ENCODE data around the gene AGTPBP1.
"Not testable (repeated sequence)": the region's sequence is repeated elsewhere in the genome, so short reads cannot be mapped to it uniquely, and the experiment has no call there.

The AGTPBP1 gene

GRCh38 chr9:85610074-85610860 lies 131.5 kb downstream of the AGTPBP1 start:
- DNase-seq: no peak

GRCh38 chr9:85605905-85606304 lies 135.8 kb downstream of the AGTPBP1 start:
- DNase-seq: no peak

GRCh38 chr9:85603936-85604335 lies 137.8 kb downstream of the AGTPBP1 start:
- DNase-seq: no peak

GRCh38 chr9:85602742-85603141 lies 139.0 kb downstream of the AGTPBP1 start:
- DNase-seq: no peak

GRCh38 chr9:85600675-85601263 lies 141.0 kb downstream of the AGTPBP1 start:
- no peak for DNase-seq

- no peak for DNase-seq
Observed at GRCh38 chr9:85599540-85600105, 142.1 kb downstream of the AGTPBP1 start.

- DNase-seq: no peak
Observed at GRCh38 chr9:85594316-85594715, 147.4 kb downstream of the AGTPBP1 start.

- no peak for DNase-seq
Observed at GRCh38 chr9:85586684-85587083, 155.1 kb downstream of the AGTPBP1 start.

GRCh38 chr9:85577353-85577952 lies 164.3 kb downstream of the AGTPBP1 start:
- no peak for DNase-seq

GRCh38 chr9:85575868-85576267 lies 165.9 kb downstream of the AGTPBP1 start:
- no peak for DNase-seq

GRCh38 chr9:85573546-85573945 lies 168.2 kb downstream of the AGTPBP1 start:
- DNase-seq: not testable (repeated sequence)

- not testable (repeated sequence) for DNase-seq
Observed at GRCh38 chr9:85572917-85573316, 168.8 kb downstream of the AGTPBP1 start.

GRCh38 chr9:85569988-85570387 lies 171.8 kb downstream of the AGTPBP1 start:
- no peak for DNase-seq

GRCh38 chr9:85559526-85559925 lies 182.2 kb downstream of the AGTPBP1 start:
- no peak for DNase-seq

GRCh38 chr9:85554349-85554748 lies 187.4 kb downstream of the AGTPBP1 start:
- DNase-seq: no peak

GRCh38 chr9:85553475-85553874 lies 188.3 kb downstream of the AGTPBP1 start:
- no peak for DNase-seq

GRCh38 chr9:85547599-85547998 lies 194.2 kb downstream of the AGTPBP1 start:
- no peak for DNase-seq

GRCh38 chr9:85543196-85543595 lies 198.6 kb downstream of the AGTPBP1 start:
- no peak for DNase-seq

GRCh38 chr9:85541876-85542275 lies 199.9 kb downstream of the AGTPBP1 start:
- no peak for DNase-seq

GRCh38 chr9:85536514-85536913 lies 205.2 kb downstream of the AGTPBP1 start:
- no peak for DNase-seq

GRCh38 chr9:85536076-85536475 lies 205.7 kb downstream of the AGTPBP1 start:
- DNase-seq: no peak

- DNase-seq: no peak
Observed at GRCh38 chr9:85534340-85534739, 207.4 kb downstream of the AGTPBP1 start.

GRCh38 chr9:85533538-85533937 lies 208.2 kb downstream of the AGTPBP1 start:
- no peak for DNase-seq

GRCh38 chr9:85530721-85531120 lies 211.0 kb downstream of the AGTPBP1 start:
- DNase-seq: no peak
